ENCODE data around the gene FER1L5. TPM values are rescaled to one million over a fixed set of nuclear protein-coding genes. Genes with fewer than 3 reads are reported as not detected.

Gene FER1L5
- total RNA-seq, result under 1 TPM in 1 of 2 donors, not detected in 1; under 0.01 TPM

DNA sequence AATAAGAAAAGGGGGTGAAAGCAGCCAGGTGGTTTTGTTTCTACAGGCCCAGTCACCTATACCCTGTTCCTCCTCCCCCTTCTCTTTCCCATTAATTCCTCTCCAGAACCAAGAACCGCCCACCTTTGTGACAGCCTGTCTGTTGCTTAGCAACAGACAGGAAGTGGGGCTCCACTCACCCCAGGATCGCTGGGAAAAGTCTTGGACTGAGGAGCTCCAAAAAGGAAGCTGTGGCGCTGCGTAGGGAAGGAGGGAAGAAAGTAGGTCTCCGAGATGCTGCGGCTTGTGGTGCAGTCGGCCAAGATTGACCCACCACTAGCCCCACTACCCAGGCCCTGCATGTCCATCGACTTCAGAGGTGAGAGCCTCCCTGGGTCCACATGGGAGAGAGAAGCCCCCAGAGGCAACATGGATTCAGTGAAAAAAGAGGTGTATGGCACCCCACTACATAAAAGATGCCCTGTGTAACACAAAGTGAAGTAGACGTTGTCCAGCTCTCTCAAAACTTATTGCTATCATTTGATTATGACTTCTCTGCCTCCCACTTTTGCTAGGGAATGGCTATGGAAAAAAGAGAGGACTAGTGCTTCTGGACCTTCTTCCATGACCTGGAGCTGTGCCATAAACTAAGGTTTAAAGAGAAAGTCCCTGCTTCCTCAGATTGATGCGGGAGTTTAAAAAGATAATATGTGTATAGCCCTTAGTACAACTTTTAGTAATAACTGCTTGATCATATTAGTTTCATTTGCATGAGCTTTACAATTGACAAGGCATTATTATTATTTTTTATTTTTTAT is at the start of gene FER1L5:
Gene FER1L5, plus strand, starts transcription at position 201 of the 797 bp plus-strand sequence. Its CDS starts 73 bp downstream, at position 274.

DNA sequence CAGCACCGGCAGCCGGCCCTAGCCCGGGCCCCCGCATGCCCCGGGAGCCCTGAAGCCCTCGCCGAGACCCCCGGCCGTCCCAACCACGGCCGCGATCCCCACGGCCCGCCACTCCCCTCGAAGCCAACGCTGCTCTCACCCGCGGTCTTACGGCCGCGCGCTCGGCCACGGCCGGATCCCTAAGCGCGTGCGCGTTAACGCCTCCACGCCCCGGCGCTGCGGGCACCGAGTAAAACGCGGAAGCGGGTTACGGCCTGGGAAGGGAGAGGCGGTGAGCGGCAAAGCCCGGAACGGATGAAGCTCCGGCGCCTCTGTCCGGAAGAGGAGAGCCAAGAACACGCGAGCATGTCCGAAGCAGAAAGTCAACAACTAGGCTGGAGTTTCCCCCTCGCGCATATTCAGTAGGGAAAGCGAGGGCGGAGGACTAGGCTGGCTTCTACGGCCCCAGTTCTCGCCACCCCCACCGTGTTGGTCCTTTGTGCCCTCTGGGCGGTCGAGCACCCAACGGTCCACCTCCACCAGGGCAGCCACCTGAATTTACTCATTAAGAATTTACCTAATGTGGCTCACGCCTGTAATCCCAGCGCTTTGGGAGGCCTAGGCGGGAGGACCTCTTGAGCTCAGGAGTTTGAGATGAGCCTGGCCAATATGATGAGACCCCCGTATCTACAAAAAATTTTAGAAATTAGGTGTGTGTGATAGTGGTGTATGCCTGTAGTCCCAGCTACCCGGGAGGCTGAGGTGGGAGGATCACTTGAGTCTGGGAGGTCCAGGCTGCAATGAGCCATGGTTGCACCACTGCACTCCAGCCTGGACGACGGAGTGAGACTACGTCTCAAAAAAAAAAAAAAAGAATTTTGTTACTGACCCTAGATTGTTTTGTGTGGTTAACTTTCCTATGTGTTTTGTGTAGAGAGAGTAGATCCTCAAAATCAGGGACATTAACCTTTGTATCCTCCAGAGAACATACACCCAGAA is 4.1 kb upstream of the FER1L5 start, which contains the start of gene KANSL3:
Gene KANSL3, minus strand, starts transcription at position 169 of the 978 bp plus-strand sequence. CDS start 1,177 bp downstream, outside the sequence.

DNA sequence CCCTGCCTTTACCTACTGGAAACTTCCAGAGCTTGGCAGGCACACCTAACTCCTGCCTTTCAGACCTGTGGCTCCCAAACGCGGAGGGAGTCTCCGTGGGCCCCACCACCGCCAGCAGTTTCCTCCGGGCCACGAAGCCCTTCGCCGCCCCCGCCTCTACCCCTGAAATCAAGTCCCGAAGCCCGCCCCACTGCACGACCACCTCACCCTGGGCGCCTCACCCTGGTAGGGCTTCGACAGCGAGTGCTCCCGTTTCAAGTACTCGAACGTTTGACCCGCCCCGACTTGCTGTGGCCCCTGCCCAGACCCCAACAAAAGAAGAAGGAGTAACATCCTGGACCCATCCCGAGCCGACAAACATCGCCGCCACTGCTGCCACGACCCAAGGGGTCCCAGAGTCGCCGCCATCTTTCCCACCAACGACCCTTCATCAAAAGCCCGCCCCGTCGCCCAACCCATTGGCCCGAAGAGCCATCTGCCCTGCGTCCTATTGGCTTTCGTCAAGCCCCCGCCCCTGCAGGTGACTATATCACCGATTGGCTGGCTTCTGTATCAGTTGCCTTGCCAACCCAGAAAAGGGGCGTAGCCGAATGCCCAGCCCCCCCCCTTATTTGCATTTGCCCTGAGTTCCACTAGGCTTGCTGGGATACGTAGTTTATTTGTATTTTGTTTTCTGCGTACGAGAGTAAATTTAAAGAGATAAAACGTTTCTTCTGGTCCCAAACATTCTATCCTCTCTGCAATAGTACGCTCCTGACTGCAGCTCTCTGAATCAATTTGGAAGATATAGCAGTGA is 97.3 kb downstream of the FER1L5 start, which contains the start of gene LMAN2L:
Gene LMAN2L, minus strand, starts transcription at position 432 of the 796 bp plus-strand sequence. Its CDS starts 24 bp downstream, at position 408.

Other genes with a start within 250 kb of the FER1L5 start
- under 1 TPM; under 0.01 to 0.34 TPM for gene NEURL3, start 137.4 kb upstream of the FER1L5 start, total RNA-seq
- 10 to 100 TPM; 11.0 to 13.1 TPM for gene ARID5A, start 106.0 kb upstream of the FER1L5 start, total RNA-seq
- gene KANSL3, start 4.5 kb upstream of the FER1L5 start, total RNA-seq, result 10 to 100 TPM; 32.0 to 34.1 TPM
- 10 to 100 TPM; 12.7 to 15.0 TPM for gene LMAN2L, start 97.3 kb downstream of the FER1L5 start, total RNA-seq
- gene CNNM4, start 118.1 kb downstream of the FER1L5 start, total RNA-seq, result 10 to 100 TPM in 1 of 2 donors, 1 to 10 TPM in 1; 7.2 to 11.0 TPM
- 1 to 10 TPM; 4.8 to 9.3 TPM for gene CNNM3, start 173.5 kb downstream of the FER1L5 start, total RNA-seq
- 1 to 10 TPM; 5.9 to 8.3 TPM for gene ANKRD23, start 201.3 kb downstream of the FER1L5 start, total RNA-seq
- gene ANKRD39, start 215.3 kb downstream of the FER1L5 start, total RNA-seq, result 10 to 100 TPM; 11.7 to 31.0 TPM
- 100 to 1,000 TPM in 1 of 2 donors, 10 to 100 TPM in 1; 63.3 to 157 TPM for gene SEMA4C, start 227.3 kb downstream of the FER1L5 start, total RNA-seq